Neural cell (in vitro differentiated cells): ENCODE results near the gene MXD4. TPM values are rescaled to one million over a fixed set of nuclear protein-coding genes. Genes with fewer than 3 reads are reported as not detected.

Experiments used
- H2AFZ ChIP-seq: fragments of 200-600, 300-800 bp; sonication (generic), shearing (Covaris generic); 2 replicates; pipeline ENCODE4 v1.6.0; 2014; ENCODE audit warnings: low read depth, mild to moderate bottlenecking, antibody characterized with exemption, low read length, moderate library complexity
- H3F3A ChIP-seq: fragments of 200-600 bp; shearing (Covaris generic); 2 replicates; pipeline ENCODE4 v1.6.1; 2016; ENCODE audit warnings: mild to moderate bottlenecking, moderate library complexity, mixed read lengths, antibody characterized with exemption, low read length; ENCODE audit not compliant: insufficient read depth, poor library complexity, severe bottlenecking
- H3K27ac ChIP-seq: fragments of 200-600, 300-800 bp; sonication (generic), shearing (Covaris generic); 2 replicates; pipeline ENCODE4 v1.5.1; 2014; ENCODE audit warnings: mild to moderate bottlenecking, low read length, moderate library complexity
- H3K27me3 ChIP-seq: fragments of 300-800, 200-600 bp; sonication (generic), shearing (Covaris generic); 2 replicates; pipeline ENCODE4 v1.6.0; 2014; ENCODE audit warnings: mild to moderate bottlenecking, low read depth, low read length, moderate library complexity; ENCODE audit not compliant: insufficient read depth
- H3K36me3 ChIP-seq: fragments of 300-800, 200-600 bp; sonication (generic), shearing (Covaris generic); 2 replicates; pipeline ENCODE4 v1.5.1; 2014; ENCODE audit warnings: mild to moderate bottlenecking, antibody characterized with exemption, low read length, moderate library complexity; ENCODE audit not compliant: insufficient read depth
- H3K4me2 ChIP-seq: fragments of 300-800, 200-600 bp; sonication (generic), shearing (Covaris generic); 2 replicates; pipeline ENCODE4 v1.6.0; 2014; ENCODE audit warnings: mild to moderate bottlenecking, low read length
- H3K4me3 ChIP-seq: fragments of 300-800, 200-600 bp; sonication (generic), shearing (Covaris generic); 2 replicates; pipeline ENCODE4 v1.5.1; 2014; ENCODE audit warnings: mild to moderate bottlenecking, low read length, moderate library complexity
- H3K79me2 ChIP-seq: fragments of 200-600 bp; shearing (Covaris generic); replicated peaks from 2 replicates; pipeline ENCODE4 v1.6.0; 2014; ENCODE audit warnings: mild to moderate bottlenecking, low read length, moderate library complexity; ENCODE audit not compliant: insufficient read depth
- H3K9ac ChIP-seq: fragments of 300-800, 200-600 bp; sonication (generic), shearing (Covaris generic); 2 replicates; pipeline ENCODE4 v1.6.1; 2016; ENCODE audit warnings: mild to moderate bottlenecking, low read length, mixed read lengths
- H3K9me2 ChIP-seq: fragments of 200-600 bp; shearing (Covaris generic); 2 replicates; pipeline ENCODE4 v1.6.1; 2016; ENCODE audit warnings: mild to moderate bottlenecking, low read length, mixed read lengths; ENCODE audit not compliant: insufficient read depth
- H3K9me3 ChIP-seq: fragments of 200-600, 300-800 bp; sonication (generic), shearing (Covaris generic); 2 replicates; pipeline ENCODE4 v1.6.1; 2016; ENCODE audit warnings: mild to moderate bottlenecking, mixed run types, low read length, moderate library complexity, mixed read lengths
- H4K20me1 ChIP-seq: fragments of 200-600 bp; shearing (Covaris generic); 2 replicates; pipeline ENCODE4 v1.6.1; 2016; ENCODE audit warnings: mild to moderate bottlenecking, mixed run types; ENCODE audit not compliant: insufficient read depth
- EP300 ChIP-seq: fragments of 450-650 bp; conservative IDR thresholded peaks from 2 replicates; pipeline ENCODE4 v1.6.1; 2014; ENCODE audit warnings: antibody characterized with exemption, mild to moderate bottlenecking, moderate library complexity; ENCODE audit not compliant: poor library complexity, severe bottlenecking
- EZH2 ChIP-seq: fragments of 200-600, 300-800 bp; shearing (Covaris generic), sonication (generic); IDR thresholded peaks from 2 replicates; pipeline ENCODE4 v1.6.1; 2014; ENCODE audit warnings: antibody characterized with exemption, low read length, borderline replicate concordance, mild to moderate bottlenecking; ENCODE audit not compliant: insufficient read depth, poor library complexity, severe bottlenecking
- MXI1 ChIP-seq: fragments of 450-650 bp; conservative IDR thresholded peaks from 2 replicates; pipeline ENCODE4 v1.6.1; 2014; ENCODE audit warnings: antibody characterized with exemption, mild to moderate bottlenecking; ENCODE audit not compliant: poor library complexity, severe bottlenecking
- POLR2AphosphoS5 ChIP-seq: IDR thresholded peaks from 2 replicates; pipeline ENCODE4 v1.6.1; 2012
- RAD21 ChIP-seq: fragments of 450-650 bp; conservative IDR thresholded peaks from 2 replicates; pipeline ENCODE4 v1.6.1; 2014; ENCODE audit warnings: antibody characterized with exemption, mild to moderate bottlenecking, moderate library complexity
- SMC3 ChIP-seq: fragments of 450-650 bp; conservative IDR thresholded peaks from 2 replicates; pipeline ENCODE4 v1.6.1; 2014; ENCODE audit warnings: antibody characterized with exemption, mild to moderate bottlenecking, moderate library complexity; ENCODE audit not compliant: poor library complexity
- TAF1 ChIP-seq: IDR thresholded peaks from 2 replicates; pipeline ENCODE4 v1.6.1; 2012; ENCODE audit warnings: low read depth
- polyA plus RNA-seq: library from polyadenylated mRNA; depleted of rRNA; stranded (reverse); fragments of >200 nt; gene quantifications from 2 replicates; pipeline ENCODE4 v1.2.3, GENCODE V29; 2014
- TF ChIP-seq, protein P1 (sequence below): fragments of 450-650 bp; IDR thresholded peaks from 2 replicates; pipeline ENCODE4 v1.5.1; 2014; ENCODE audit warnings: antibody characterized with exemption, mild to moderate bottlenecking, moderate library complexity; ENCODE audit not compliant: poor library complexity, severe bottlenecking
- TF ChIP-seq, protein P2 (sequence below): IDR thresholded peaks from 2 replicates; pipeline ENCODE4 v1.6.1; 2012; ENCODE audit warnings: borderline replicate concordance

The MXD4 gene
- polyA plus RNA-seq, 1 donor from 2014 or later = 58.4 TPM

DNA sequence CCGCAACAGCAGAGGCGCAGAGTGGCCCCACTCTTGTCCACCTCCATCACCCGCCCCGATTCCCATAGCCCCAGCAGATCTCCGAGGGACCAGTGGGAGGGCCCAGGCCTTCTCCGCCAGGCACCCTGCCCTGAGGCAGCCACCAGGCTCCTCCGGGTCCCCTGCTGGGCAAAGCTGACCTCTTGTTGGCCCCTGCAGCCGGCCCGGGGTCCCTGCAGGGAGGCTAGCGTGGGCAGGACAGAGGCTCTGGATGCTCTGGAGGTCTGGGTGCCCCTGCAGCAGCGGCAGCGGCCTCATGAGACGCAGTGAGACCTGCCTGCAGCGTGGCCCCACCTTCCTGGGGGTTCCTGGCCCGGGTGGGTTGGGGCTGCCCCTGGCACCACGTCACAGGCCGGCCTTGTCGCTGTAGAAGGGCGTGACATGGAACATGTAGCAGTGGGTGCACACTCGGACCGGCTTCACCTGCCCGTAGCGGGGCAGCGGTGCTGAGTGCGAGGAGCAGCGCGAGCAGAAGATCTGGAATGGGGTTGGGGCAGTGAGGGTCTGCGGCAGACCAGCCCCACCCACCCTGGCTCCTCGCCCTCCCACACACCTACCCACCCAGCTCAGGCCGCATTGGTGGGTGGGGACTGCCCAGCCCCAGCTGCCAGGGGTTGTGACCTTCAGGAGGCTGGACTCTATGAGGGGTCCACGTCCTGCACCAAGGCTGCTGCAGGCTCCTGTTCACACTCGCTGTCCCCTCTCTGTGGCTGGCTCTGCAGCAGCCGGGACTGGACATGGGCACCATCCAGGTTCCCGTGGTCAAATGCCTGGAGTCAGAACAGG lies 8.6 kb upstream of the MXD4 start:
- no peaks in the 10 kb centered on the region for H3K36me3 ChIP-seq
- no peaks in the 10 kb centered on the region for H3K9me2 ChIP-seq
- no peaks in the 10 kb centered on the region for H4K20me1 ChIP-seq
- H2AFZ ChIP-seq = no peak overlapping the region
- H3K9me3 ChIP-seq = no peaks in the 10 kb centered on the region
- H3K79me2 ChIP-seq = no peaks in the 10 kb centered on the region
- no peak overlapping the region for H3K9ac ChIP-seq
- TF ChIP-seq EZH2 (no peak), POLR2AphosphoS5 (no peak), MXI1 (no peak), RAD21 (no peak), EP300 (no peak), SMC3 (no peak), TAF1 (no peak)
- TF ChIP-seq, protein P1, sequence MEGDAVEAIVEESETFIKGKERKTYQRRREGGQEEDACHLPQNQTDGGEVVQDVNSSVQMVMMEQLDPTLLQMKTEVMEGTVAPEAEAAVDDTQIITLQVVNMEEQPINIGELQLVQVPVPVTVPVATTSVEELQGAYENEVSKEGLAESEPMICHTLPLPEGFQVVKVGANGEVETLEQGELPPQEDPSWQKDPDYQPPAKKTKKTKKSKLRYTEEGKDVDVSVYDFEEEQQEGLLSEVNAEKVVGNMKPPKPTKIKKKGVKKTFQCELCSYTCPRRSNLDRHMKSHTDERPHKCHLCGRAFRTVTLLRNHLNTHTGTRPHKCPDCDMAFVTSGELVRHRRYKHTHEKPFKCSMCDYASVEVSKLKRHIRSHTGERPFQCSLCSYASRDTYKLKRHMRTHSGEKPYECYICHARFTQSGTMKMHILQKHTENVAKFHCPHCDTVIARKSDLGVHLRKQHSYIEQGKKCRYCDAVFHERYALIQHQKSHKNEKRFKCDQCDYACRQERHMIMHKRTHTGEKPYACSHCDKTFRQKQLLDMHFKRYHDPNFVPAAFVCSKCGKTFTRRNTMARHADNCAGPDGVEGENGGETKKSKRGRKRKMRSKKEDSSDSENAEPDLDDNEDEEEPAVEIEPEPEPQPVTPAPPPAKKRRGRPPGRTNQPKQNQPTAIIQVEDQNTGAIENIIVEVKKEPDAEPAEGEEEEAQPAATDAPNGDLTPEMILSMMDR = no peak
- TF ChIP-seq, protein P2, sequence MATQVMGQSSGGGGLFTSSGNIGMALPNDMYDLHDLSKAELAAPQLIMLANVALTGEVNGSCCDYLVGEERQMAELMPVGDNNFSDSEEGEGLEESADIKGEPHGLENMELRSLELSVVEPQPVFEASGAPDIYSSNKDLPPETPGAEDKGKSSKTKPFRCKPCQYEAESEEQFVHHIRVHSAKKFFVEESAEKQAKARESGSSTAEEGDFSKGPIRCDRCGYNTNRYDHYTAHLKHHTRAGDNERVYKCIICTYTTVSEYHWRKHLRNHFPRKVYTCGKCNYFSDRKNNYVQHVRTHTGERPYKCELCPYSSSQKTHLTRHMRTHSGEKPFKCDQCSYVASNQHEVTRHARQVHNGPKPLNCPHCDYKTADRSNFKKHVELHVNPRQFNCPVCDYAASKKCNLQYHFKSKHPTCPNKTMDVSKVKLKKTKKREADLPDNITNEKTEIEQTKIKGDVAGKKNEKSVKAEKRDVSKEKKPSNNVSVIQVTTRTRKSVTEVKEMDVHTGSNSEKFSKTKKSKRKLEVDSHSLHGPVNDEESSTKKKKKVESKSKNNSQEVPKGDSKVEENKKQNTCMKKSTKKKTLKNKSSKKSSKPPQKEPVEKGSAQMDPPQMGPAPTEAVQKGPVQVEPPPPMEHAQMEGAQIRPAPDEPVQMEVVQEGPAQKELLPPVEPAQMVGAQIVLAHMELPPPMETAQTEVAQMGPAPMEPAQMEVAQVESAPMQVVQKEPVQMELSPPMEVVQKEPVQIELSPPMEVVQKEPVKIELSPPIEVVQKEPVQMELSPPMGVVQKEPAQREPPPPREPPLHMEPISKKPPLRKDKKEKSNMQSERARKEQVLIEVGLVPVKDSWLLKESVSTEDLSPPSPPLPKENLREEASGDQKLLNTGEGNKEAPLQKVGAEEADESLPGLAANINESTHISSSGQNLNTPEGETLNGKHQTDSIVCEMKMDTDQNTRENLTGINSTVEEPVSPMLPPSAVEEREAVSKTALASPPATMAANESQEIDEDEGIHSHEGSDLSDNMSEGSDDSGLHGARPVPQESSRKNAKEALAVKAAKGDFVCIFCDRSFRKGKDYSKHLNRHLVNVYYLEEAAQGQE = no peak
- H3F3A ChIP-seq = no peaks in the 10 kb centered on the region
- no peaks in the 10 kb centered on the region for H3K27me3 ChIP-seq
- H3K4me2 ChIP-seq = no peak overlapping the region
- H3K4me3 ChIP-seq = no peak overlapping the region
- no peak overlapping the region for H3K27ac ChIP-seq

DNA sequence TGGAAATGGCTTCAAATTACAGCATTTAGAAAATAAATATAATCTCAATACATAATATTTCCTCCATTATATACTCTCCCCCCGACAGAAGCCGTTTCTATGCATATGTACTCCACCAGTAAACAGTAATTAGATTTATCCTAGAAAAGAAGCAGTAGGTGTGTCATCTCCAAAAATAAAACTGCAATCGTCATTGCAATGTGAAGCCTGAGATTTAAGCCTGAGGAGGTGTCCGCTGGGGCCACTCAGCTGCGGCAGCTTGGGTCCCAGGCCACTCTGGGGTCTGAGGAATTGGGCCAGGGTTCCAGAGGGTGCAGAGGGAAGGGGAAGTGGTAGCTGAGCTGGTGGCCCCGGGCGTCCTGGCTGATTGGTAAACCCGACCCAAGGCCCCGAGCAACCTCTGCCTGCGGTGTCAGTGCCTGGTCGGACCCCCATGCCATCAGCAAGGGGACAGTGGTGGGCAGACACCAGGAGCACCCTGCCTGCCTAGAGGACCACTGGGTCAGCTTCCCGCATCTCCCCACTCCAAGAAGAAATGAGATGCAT lies 7.8 kb upstream of the MXD4 start:
- no peak overlapping the region for H3K9ac ChIP-seq
- H3K4me2 ChIP-seq = no peak overlapping the region
- H4K20me1 ChIP-seq = no peaks in the 10 kb centered on the region
- H3K9me2 ChIP-seq = no peaks in the 10 kb centered on the region
- no peak overlapping the region for H2AFZ ChIP-seq
- H3K4me3 ChIP-seq = no peak overlapping the region
- H3K27ac ChIP-seq = no peak overlapping the region
- H3K27me3 ChIP-seq = no peaks in the 10 kb centered on the region
- no peak for TF ChIP-seq SMC3
- TF ChIP-seq, protein P2 = no peak
- TF ChIP-seq, protein P1 = no peak
- TF ChIP-seq TAF1 = no peak
- TF ChIP-seq EZH2 = no peak
- no peak for TF ChIP-seq RAD21
- no peak for TF ChIP-seq EP300
- TF ChIP-seq POLR2AphosphoS5 = no peak
- TF ChIP-seq MXI1 = no peak
- H3K9me3 ChIP-seq = no peaks in the 10 kb centered on the region
- H3F3A ChIP-seq = no peaks in the 10 kb centered on the region
- no peaks in the 10 kb centered on the region for H3K36me3 ChIP-seq
- no peaks in the 10 kb centered on the region for H3K79me2 ChIP-seq
